ENCODE data around the gene TLR5. TPM values are rescaled to one million over a fixed set of nuclear protein-coding genes. Genes with fewer than 3 reads are reported as not detected.

Gene TLR5
- total RNA-seq, 5 donors from 2014 or later (not counting 1 experiment from before 2014, with no cell fraction given) = 2.5 to 8.1 (median 3.8) TPM

DNA sequence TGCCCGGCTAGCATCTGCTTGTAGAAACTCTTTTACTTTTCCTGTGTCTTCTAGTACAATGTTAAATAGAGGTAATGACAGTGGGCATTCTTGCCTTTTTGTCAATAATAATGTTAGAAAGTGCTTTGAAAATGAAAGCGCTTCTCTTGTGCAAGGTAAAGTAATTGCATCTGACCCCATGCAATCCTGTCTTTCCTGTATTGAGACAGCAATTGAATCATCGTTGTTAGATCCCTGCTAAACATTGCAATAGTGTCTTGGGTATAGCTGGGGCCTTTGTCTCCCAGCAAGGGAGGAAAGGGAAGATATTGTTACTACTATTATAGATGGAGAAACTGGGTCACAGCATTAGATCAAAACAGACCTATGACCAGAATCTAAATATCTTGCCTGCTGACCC lies 80.9 kb downstream of the TLR5 start:
- H3K36me3 ChIP-seq (ENCODE audit: control insufficient read depth in 2 of 2, extremely low read depth in 1 of 2, insufficient read depth in 1 of 2, low read length in 1 of 2) = no peaks in the 10 kb centered on the region
- H3K27ac ChIP-seq (ENCODE audit: low read length) = no peak overlapping the region
- H3K4me1 ChIP-seq (ENCODE audit: control insufficient read depth in 1 of 2, extremely low read depth in 1 of 2, insufficient read depth in 2 of 2, low read length in 2 of 2) = no peaks in the 10 kb centered on the region
- no peak overlapping the region for H3K4me3 Mint-ChIP-seq
- no peaks in the 10 kb centered on the region for H3K9me3 Mint-ChIP-seq
- H3K4me3 ChIP-seq (ENCODE audit: control insufficient read depth in 1 of 2, extremely low read depth in 1 of 2, low read length in 1 of 2) = no peak overlapping the region
- ChIA-PET POLR2A (no interaction called here), CTCF (no interaction called here)
- no peaks in the 10 kb centered on the region for H3K36me3 Mint-ChIP-seq
- no peak for ATAC-seq (replicated peaks in 1 of 4)
- peaks cover 0 to 2% of the 10 kb centered on the region in 2 donors for H3K27me3 Mint-ChIP-seq
- H3K4me1 Mint-ChIP-seq = no peaks in the 10 kb centered on the region
- H3K9me3 ChIP-seq = no peaks in the 10 kb centered on the region
- H3K27ac Mint-ChIP-seq = no peak overlapping the region
- 100% methylated on average over 1 of the region's 3 CpGs for WGBS (ENCODE audit: insufficient coverage)
- H3K27me3 ChIP-seq (replicated peaks in 1 of 2; ENCODE audit: control insufficient read depth in 2 of 2, extremely low read depth in 1 of 2, insufficient read depth in 2 of 2, low read length in 1 of 2) = peaks cover 0 to 2% of the 10 kb centered on the region in 2 experiments
- no peak for DNase-seq

DNA sequence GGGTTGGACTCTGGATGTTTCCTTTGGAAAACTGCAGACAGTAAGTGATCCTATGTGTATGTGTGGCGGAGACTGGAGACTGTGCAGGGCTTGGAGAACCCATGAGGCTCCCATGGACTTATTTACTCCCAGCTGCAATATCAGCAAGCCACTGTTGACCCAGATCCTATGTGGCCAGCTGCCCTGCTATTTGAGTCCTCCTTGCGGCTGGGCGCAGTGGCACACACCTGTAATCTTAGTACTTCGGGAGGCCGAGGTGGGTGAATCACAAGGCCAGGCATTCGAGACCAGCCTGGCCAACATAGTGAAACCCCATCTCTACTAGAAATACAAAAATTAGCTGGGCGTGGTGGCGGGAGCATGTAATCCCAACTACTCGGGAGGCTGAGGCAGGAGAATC lies 83.5 kb downstream of the TLR5 start:
- H3K4me3 Mint-ChIP-seq = no peak overlapping the region
- no peak for DNase-seq

More for the DNA sequence above, 83.5 kb downstream of the TLR5 start:
- H3K27ac Mint-ChIP-seq = no peak overlapping the region
- H3K27ac ChIP-seq (ENCODE audit: low read length) = no peak overlapping the region
- WGBS (ENCODE audit: insufficient coverage) = 86% methylated on average over 4 of the region's 9 CpGs
- H3K9me3 Mint-ChIP-seq = no peaks in the 10 kb centered on the region
- no peaks in the 10 kb centered on the region for H3K9me3 ChIP-seq
- peaks cover 0 to 2% of the 10 kb centered on the region in 2 donors for H3K27me3 Mint-ChIP-seq
- peaks cover 0 to 2% of the 10 kb centered on the region in 2 experiments for H3K27me3 ChIP-seq (replicated peaks in 1 of 2; ENCODE audit: control insufficient read depth in 2 of 2, extremely low read depth in 1 of 2, insufficient read depth in 2 of 2, low read length in 1 of 2)
- CTCF ChIA-PET = no interaction called here
- no peaks in the 10 kb centered on the region for H3K36me3 ChIP-seq (ENCODE audit: control insufficient read depth in 2 of 2, extremely low read depth in 1 of 2, insufficient read depth in 1 of 2, low read length in 1 of 2)
- H3K4me3 ChIP-seq (ENCODE audit: control insufficient read depth in 1 of 2, extremely low read depth in 1 of 2, low read length in 1 of 2) = no peak overlapping the region
- POLR2A ChIA-PET = no interaction called here
- H3K4me1 ChIP-seq (ENCODE audit: control insufficient read depth in 1 of 2, extremely low read depth in 1 of 2, insufficient read depth in 2 of 2, low read length in 2 of 2) = no peaks in the 10 kb centered on the region
- no peaks in the 10 kb centered on the region for H3K4me1 Mint-ChIP-seq
- ATAC-seq (replicated peaks in 1 of 4) = no peak
- no peaks in the 10 kb centered on the region for H3K36me3 Mint-ChIP-seq

Other genes starting within 250 kb of the TLR5 start
- 10 to 100 TPM in 2 of 5 donors, 1 to 10 TPM in 3; 1.3 to 16.7 (median 6.4) TPM for gene SUSD4, start 220.9 kb upstream of the TLR5 start, total RNA-seq